GM10266 (cell line): ENCODE measurements around the gene PRLHR.

Source experiments
- DNase-seq: peaks from one replicate; pipeline ENCODE4 v3.0.0; 2012; ENCODE audit errors: extremely low spot score
- CTCF ChIP-seq: IDR thresholded peaks from 2 replicates; pipeline ENCODE4 v1.5.1; 2012; ENCODE audit warnings: mild to moderate bottlenecking, low read depth; ENCODE audit not compliant: control insufficient read depth, insufficient read depth; ENCODE audit errors: missing control alignments

The PRLHR gene

GRCh38 chr10:118580702-118581101 lies 14.7 kb downstream of the PRLHR start:
- no peak for TF ChIP-seq CTCF
- DNase-seq, result no peak

DNA sequence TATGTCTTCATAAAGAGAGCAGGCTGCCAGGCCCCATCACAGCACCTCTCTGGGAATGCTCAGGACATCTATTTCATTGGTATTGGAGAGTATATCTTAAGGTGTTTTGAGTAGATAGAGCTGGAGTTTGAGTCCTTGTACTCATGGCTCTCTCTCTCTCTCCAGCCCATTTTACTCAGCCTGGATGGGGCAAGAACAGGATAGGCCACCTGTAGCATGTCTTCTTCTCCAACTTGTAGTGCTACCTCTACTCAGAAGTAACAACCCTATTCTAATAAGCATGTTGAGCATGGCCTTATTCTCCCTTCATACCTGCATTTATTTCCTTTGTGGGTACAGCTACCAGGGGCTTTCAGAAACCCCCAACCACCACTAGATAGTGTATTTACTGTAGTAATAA lies 21.9 kb downstream of the PRLHR start:
- no peak for DNase-seq
- no peak for TF ChIP-seq CTCF

GRCh38 chr10:118572256-118573041 lies 23.0 kb downstream of the PRLHR start:
- TF ChIP-seq CTCF, result no peak
- DNase-seq, result no peak

DNA sequence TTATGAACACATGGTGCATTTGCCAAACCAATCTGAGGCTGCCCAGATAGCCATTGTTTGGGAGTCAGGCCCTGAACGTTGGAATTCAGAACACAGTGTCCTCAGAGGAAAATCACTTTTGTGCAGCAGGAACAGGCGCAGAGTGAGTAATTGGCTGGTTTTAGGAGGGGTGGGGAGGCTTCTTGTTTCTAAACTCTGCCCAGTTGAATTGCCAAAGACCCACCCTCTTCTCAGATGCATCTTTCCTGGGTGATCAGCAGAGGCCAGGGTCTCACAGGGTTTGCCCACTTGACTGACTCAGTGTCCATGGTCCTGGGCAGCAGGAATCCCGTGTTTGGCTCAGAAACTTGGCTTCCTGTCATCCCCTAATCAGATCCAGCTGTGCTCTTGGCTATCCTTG lies 24.3 kb downstream of the PRLHR start:
- no peak for DNase-seq
- TF ChIP-seq CTCF, result no peak

- TF ChIP-seq CTCF, result no peak
- no peak for DNase-seq
Measured at GRCh38 chr10:118570591-118570990, 24.9 kb downstream of the PRLHR start.

DNA sequence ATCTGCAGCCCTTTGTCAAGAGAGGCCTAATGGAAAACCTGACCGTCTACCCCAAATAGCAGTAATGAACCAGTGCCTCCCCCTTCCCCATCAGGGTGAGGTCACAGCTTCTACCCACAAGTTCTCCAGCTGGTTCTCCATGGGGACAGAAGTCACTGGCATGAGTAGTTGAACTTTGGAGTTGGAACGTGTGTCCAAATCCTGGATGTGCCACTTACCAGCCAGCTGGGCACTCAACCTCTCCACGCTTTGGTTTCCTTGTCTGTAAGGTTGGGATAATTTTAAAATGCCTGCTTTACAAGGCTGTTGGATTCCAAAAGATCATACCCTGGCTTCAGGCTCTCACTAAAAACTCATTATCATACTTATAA lies 25.6 kb downstream of the PRLHR start:
- no peak for TF ChIP-seq CTCF
- DNase-seq, result no peak

GRCh38 chr10:118569241-118569881 lies 26.1 kb downstream of the PRLHR start:
- no peak for TF ChIP-seq CTCF
- DNase-seq, result no peak
